Heart left ventricle (tissue), 13 donors: Measurements from ENCODE around the gene PCCA.

Experiments
- CTCF ChIP-seq, 12 donors: fragments of 200-600 bp; sonication (generic) in 4 of 12; IDR thresholded peaks; one replicate each; pipeline versions ENCODE4 v1.5.0 to v1.8.0; 2018 to 2022; ENCODE audit warnings: antibody characterized with exemption in 12 of 12, mild to moderate bottlenecking in 5 of 12
- POLR2A ChIP-seq, 2 donors: fragments of 450-650 bp; IDR thresholded peaks; one replicate each; pipeline ENCODE4 v1.6.1; 2017; ENCODE audit warnings: antibody characterized with exemption in 2 of 2, mild to moderate bottlenecking in 2 of 2, moderate library complexity in 2 of 2
- donor health status: ischemic (EF 13 %, LVEDD 7.1; RV severe dilation, severe dysfunction).
- donor health status: DM: no; HTN: yes; CAD: no.
- donor health status: DM: no; HTN: no; CAD: no.
- donor health status: ischemic (EF 25% LVEDD 6.9; RV normal size, moderate dysfunction).
- donor health status: ischemic (EF 25% LVEDD 5.7; RV mildly dilated, moderate dysfunction).
- donor health status: ischemic (EF 35%, LVEDD 5.7; RV mildly dilated, moderate dysfunction).
- donor health status: nonischemic (EF 11% LVEDD 7.7; RV severe dilation, severe dysfunction).
- donor health status: DM: yes; HTN: yes; CAD: no.
- donor health status: PGD.
- donor health status: ischemic (EF 29% LVEDD 5.4; RV normal size, mild dysfunction).
- donor health status: nonischemic (EF 23%, LVEDD 6.1; RV moderate dilation, normal function).

DNA sequence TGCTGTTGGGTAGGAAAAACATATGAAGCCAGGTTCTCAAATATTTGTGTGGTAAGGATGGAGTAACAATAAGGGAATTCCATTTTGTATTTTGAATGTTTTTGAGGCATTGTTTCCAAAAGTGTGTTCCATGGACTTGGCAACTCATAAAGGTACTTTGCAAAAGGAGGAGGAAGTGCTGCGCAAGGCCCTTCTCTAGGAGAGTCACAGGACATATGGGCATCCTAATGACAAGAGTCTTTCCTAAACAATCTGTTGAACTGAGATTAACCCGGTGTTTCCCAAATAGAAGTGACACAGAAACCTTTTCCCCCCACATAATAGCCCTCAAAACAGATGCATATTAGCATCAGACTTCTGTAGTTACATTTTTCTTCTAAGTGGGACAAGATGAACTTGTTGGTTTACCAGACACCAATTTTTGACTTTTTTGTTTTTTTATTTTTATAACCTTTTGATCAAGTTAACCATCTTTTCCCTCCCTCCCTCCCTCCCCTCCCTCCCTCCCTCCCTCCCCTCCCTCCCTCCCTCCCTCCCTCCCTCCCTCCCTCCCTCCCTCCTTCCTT, 209.3 kb downstream of the PCCA start:
- TF ChIP-seq CTCF (IDR thresholded peaks at IDR 0.05) (no peak), POLR2A (IDR thresholded peaks at IDR 0.05) (no peak)
